ENCODE data around the gene RSL24D1. TPM values are rescaled to one million over a fixed set of nuclear protein-coding genes. Genes with fewer than 3 reads are reported as not detected.

RSL24D1 gene
- total and polyA plus RNA-seq, 2 of the 4 experiments (the other 2 are of a cell fraction): 36.5 to 36.7 TPM

DNA sequence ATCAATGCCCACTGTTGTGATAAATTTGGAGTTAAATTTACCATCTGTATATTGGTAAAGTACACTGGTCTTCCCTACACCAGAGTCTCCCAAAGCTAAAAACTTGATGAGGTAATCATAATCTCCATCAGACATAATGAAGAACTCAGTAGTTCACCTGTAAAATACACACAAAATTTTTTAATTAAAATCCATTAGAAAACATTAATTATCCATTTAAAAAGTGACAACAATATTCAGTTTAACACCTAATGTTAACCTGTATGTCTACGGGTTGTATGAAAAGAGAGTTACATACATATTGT lies 38.0 kb upstream of the RSL24D1 start:
- CTCF ChIA-PET: no interaction called here

More for the DNA sequence above, 38.0 kb upstream of the RSL24D1 start:
- no peak overlapping the region for H3K4me2 ChIP-seq (ENCODE audit: low read depth, low read length)
- no peak overlapping the region for H2AK9ac ChIP-seq (replicated peaks; ENCODE audit: low read depth, low read length, poor library complexity)
- no peak overlapping the region for H4K8ac ChIP-seq (ENCODE audit: low read depth in 2 of 2, low read length in 2 of 2)
- H3K4ac ChIP-seq (ENCODE audit: low read depth, low read length): no peak overlapping the region
- 0 out of 2 replicates have a peak, but pooled peaks cover 1% of the 10 kb centered on the region for H3K36me3 ChIP-seq (ENCODE audit: control insufficient read depth, insufficient read depth, low read length)
- H2AFZ ChIP-seq (replicated peaks; ENCODE audit: low read length, poor library complexity): no peak overlapping the region
- no TSS peak for BruUV-seq (replicated peaks)
- no peak overlapping the region for H3K14ac ChIP-seq (replicated peaks; ENCODE audit: low read depth, low read length)
- H2BK15ac ChIP-seq (ENCODE audit: low read depth, low read length): no peak overlapping the region
- H3K27me3 ChIP-seq (ENCODE audit: control insufficient read depth, insufficient read depth, low read length): no peaks in the 10 kb centered on the region
- ATAC-seq (ENCODE audit: low read depth) (no peak), DNase-seq (no peak)
- no CpG with 5 or more reads among the region's 1 CpG for WGBS, 2 experiments (ENCODE audit: extremely low coverage in 2 of 2, insufficient read length in 1 of 2)
- POLR2A ChIA-PET (ENCODE audit: unreplicated experiment): no interaction called here
- no peak overlapping the region for H3K56ac ChIP-seq (ENCODE audit: extremely low read depth, insufficient read depth, low read length)
- H2BK120ac ChIP-seq (ENCODE audit: low read depth, low read length): no peak overlapping the region
- H4K5ac ChIP-seq (ENCODE audit: low read depth, low read length): no peak overlapping the region
- no peak overlapping the region for H2BK20ac ChIP-seq (ENCODE audit: low read depth, low read length)
- H4K20me1 ChIP-seq (ENCODE audit: insufficient read depth, low read length): no peaks in the 10 kb centered on the region
- H3K27ac ChIP-seq (ENCODE audit: insufficient read depth, low read length): no peak overlapping the region
- in situ Hi-C loops (cut with MboI; ENCODE audit: low sequenced_read_pairs): no loop called here
- no peak overlapping the region for H4K91ac ChIP-seq (ENCODE audit: insufficient read depth, low read depth, low read length)
- intact Hi-C loops (cut with micrococcal nuclease): no loop called here
- H3K4me3 ChIP-seq (ENCODE audit: insufficient read depth, low read depth, low read length): no peak overlapping the region
- no peaks in the 10 kb centered on the region for H3K9me3 ChIP-seq (ENCODE audit: control insufficient read depth, insufficient read depth, low read length)
- H3K23ac ChIP-seq (ENCODE audit: low read depth, low read length): no peak overlapping the region
- no peaks in the 10 kb centered on the region for H3K4me1 ChIP-seq (ENCODE audit: control insufficient read depth, insufficient read depth, low read length)
- H3K79me1 ChIP-seq (ENCODE audit: low read depth in 1 of 2, low read length in 2 of 2): no peaks in the 10 kb centered on the region; a peak in 1 of 4 replicates
- no peak overlapping the region for H2AK5ac ChIP-seq (ENCODE audit: low read depth, low read length)
- no peak overlapping the region for H2BK5ac ChIP-seq (ENCODE audit: low read depth, low read length, poor library complexity, severe bottlenecking)
- no peak overlapping the region for H3K18ac ChIP-seq (ENCODE audit: low read depth, low read length)
- H3K9me1 ChIP-seq (ENCODE audit: insufficient read depth, low read length): peaks cover 6% of the 10 kb centered on the region; the same call in 1 of the 2 replicates
- no peak overlapping the region for H3K9ac ChIP-seq (ENCODE audit: low read depth, low read length)
- no peak for TF ChIP-seq POLR2A (IDR thresholded peaks at IDR 0.05; ENCODE audit: low read depth, low read length)
- TF ChIP-seq, protein P1, sequence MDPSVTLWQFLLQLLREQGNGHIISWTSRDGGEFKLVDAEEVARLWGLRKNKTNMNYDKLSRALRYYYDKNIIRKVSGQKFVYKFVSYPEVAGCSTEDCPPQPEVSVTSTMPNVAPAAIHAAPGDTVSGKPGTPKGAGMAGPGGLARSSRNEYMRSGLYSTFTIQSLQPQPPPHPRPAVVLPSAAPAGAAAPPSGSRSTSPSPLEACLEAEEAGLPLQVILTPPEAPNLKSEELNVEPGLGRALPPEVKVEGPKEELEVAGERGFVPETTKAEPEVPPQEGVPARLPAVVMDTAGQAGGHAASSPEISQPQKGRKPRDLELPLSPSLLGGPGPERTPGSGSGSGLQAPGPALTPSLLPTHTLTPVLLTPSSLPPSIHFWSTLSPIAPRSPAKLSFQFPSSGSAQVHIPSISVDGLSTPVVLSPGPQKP (IDR thresholded peaks at IDR 0.05; ENCODE audit: borderline replicate concordance, low read depth, low read length): no peak
- TF ChIP-seq RCOR1 (IDR thresholded peaks at IDR 0.05; ENCODE audit: insufficient replicate concordance, low read length): no peak
- no peak for TF ChIP-seq NFE2L2 (IDR thresholded peaks at IDR 0.05; ENCODE audit: low read depth, low read length)
- TF ChIP-seq MAZ (IDR thresholded peaks at IDR 0.05; ENCODE audit: borderline replicate concordance, low read depth, low read length): no peak
- no peak for TF ChIP-seq RAD21 (IDR thresholded peaks at IDR 0.05; ENCODE audit: low read length)
- no peak for TF ChIP-seq FOS (IDR thresholded peaks at IDR 0.05; ENCODE audit: low read depth, low read length)
- TF ChIP-seq, protein P2, sequence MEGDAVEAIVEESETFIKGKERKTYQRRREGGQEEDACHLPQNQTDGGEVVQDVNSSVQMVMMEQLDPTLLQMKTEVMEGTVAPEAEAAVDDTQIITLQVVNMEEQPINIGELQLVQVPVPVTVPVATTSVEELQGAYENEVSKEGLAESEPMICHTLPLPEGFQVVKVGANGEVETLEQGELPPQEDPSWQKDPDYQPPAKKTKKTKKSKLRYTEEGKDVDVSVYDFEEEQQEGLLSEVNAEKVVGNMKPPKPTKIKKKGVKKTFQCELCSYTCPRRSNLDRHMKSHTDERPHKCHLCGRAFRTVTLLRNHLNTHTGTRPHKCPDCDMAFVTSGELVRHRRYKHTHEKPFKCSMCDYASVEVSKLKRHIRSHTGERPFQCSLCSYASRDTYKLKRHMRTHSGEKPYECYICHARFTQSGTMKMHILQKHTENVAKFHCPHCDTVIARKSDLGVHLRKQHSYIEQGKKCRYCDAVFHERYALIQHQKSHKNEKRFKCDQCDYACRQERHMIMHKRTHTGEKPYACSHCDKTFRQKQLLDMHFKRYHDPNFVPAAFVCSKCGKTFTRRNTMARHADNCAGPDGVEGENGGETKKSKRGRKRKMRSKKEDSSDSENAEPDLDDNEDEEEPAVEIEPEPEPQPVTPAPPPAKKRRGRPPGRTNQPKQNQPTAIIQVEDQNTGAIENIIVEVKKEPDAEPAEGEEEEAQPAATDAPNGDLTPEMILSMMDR (conservative IDR thresholded peaks at IDR 0.05; ENCODE audit: low read depth, low read length): no peak
- TF ChIP-seq SMC3 (IDR thresholded peaks at IDR 0.05; ENCODE audit: low read depth, low read length): no peak
- TF ChIP-seq MAFK (IDR thresholded peaks at IDR 0.05; ENCODE audit: low read depth, low read length): no peak
- TF ChIP-seq MXI1 (IDR thresholded peaks at IDR 0.05; ENCODE audit: borderline replicate concordance, low read depth, low read length): no peak
- TF ChIP-seq CHD1 (IDR thresholded peaks at IDR 0.05; ENCODE audit: low read depth, low read length): no peak
- dilution Hi-C loops (cut with HindIII; ENCODE audit: low sequenced_read_pairs, unreplicated experiment): no loop called here

All from IMR-90 (cell line).